ENCODE results near the gene PXMP2. TPM values are rescaled to one million over a fixed set of nuclear protein-coding genes. Genes with fewer than 3 reads are reported as not detected.

Gene PXMP2
- total and polyA plus RNA-seq, 9 donors, result 17.7 to 28.9 (median 23.2) TPM

DNA sequence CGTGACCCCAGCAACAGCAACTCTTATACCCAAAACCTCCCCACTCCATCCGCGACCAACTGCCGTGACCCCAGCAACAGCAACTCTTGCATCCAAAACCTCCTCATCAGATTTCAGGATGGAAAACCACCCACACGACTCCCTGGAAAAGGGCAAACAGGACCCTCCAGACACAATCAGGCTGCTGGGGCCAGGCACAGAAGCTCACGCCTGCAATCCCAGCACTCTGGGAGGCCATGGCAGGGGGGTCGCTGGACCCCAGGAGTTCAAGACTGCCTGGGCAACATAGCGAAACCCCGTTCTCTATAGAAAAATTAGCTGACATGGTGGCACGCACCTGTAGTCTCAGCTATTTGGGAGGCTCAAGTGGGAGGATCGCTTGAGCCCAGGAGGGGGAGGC lies 43.0 kb downstream of the PXMP2 start:
- H3K4me3 ChIP-seq (ENCODE audit: low read length), result no peak overlapping the region
- DNase-seq, result no peak
- no peaks in the 10 kb centered on the region for H3K4me1 ChIP-seq (ENCODE audit: control insufficient read depth, insufficient read depth, low read length)
- no peaks in the 10 kb centered on the region for H3K27me3 ChIP-seq (ENCODE audit: control insufficient read depth, insufficient read depth, low read length)
- H3K9me3 ChIP-seq (replicated peaks; ENCODE audit: control insufficient read depth, low read depth, low read length), result no peaks in the 10 kb centered on the region
- H3K36me3 ChIP-seq (ENCODE audit: control insufficient read depth, insufficient read depth, low read length), result peaks cover 84% of the 10 kb centered on the region
- WGBS (ENCODE audit: insufficient coverage), result 90% methylated on average over 7 of the region's 11 CpGs
- H3K27ac ChIP-seq (ENCODE audit: low read length), result no peak overlapping the region

DNA sequence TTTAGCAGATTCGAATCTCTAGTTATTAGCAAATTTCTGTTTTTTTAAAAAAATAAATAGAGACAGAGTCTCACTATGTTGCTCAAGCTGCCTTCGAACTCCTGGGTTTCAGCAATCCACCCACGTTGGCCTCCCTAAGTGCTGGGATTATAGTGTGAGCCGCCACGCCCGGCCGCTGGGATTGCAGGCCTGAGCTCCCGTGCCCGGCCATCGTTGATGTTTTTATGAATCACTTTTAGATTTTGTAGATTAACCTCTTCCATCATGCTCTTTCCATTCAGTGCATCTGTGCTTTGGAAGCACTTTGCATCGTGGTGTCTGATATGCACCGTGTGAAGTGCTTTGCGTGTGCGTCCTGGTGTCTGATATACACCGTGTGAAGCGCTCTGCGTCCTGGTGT lies 44.2 kb downstream of the PXMP2 start:
- H3K9me3 ChIP-seq (replicated peaks; ENCODE audit: control insufficient read depth, low read depth, low read length), result no peaks in the 10 kb centered on the region
- 87% methylated on average over 10 of the region's 17 CpGs for WGBS (ENCODE audit: insufficient coverage)
- no peak for DNase-seq
- no peak overlapping the region for H3K27ac ChIP-seq (ENCODE audit: low read length)
- no peak overlapping the region for H3K4me3 ChIP-seq (ENCODE audit: low read length)
- H3K36me3 ChIP-seq (ENCODE audit: control insufficient read depth, insufficient read depth, low read length), result peaks cover 85% of the 10 kb centered on the region
- H3K27me3 ChIP-seq (ENCODE audit: control insufficient read depth, insufficient read depth, low read length), result no peaks in the 10 kb centered on the region
- no peaks in the 10 kb centered on the region for H3K4me1 ChIP-seq (ENCODE audit: control insufficient read depth, insufficient read depth, low read length)

DNA sequence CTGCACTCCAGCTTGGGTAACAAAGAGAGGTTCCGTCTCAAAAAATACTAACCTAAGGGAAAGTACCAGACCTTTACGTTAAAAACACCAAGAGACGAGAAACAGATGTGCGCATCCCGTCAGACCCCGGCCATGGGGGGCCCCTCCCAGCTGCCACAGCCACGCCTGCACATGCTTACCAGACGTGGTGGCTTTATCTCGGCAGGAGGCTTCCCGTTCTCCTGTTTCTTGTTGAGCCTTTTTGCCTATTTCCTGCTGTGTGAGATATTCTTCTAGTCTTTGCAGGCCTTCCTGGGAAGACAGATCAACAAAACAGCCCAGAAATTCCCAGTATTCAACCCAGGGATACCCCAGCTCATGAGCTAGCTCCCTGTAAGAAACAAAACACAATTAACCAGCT lies 46.8 kb downstream of the PXMP2 start:
- no peaks in the 10 kb centered on the region for H3K27me3 ChIP-seq (ENCODE audit: control insufficient read depth, insufficient read depth, low read length)
- peaks cover 81% of the 10 kb centered on the region for H3K36me3 ChIP-seq (ENCODE audit: control insufficient read depth, insufficient read depth, low read length)
- H3K4me1 ChIP-seq (ENCODE audit: control insufficient read depth, insufficient read depth, low read length), result no peaks in the 10 kb centered on the region
- no peak overlapping the region for H3K27ac ChIP-seq (ENCODE audit: low read length)
- no peak overlapping the region for H3K4me3 ChIP-seq (ENCODE audit: low read length)
- WGBS (ENCODE audit: insufficient coverage), result 65% methylated on average over 4 of the region's 10 CpGs
- H3K9me3 ChIP-seq (replicated peaks; ENCODE audit: control insufficient read depth, low read depth, low read length), result no peaks in the 10 kb centered on the region
- DNase-seq, result no peak

DNA sequence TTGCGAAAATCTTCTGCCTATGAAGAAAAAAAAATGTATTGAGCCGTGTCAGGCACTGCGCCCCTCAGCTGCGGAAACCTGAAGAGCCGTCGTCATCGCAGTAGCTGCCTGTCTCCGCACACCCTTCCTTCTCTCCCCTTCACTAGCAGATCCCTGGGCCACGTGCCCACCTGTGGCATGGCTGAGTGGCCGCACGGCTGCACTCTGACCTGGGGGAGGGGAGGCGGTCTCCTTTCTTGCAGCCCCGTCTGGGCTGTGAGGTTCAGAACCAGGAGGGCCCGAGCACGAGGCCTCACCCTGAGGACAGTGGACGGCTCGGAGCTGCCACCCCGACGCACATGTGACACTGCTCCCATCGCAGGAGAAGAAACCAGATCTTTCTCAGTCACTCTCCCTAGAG lies 48.1 kb downstream of the PXMP2 start:
- H3K36me3 ChIP-seq (ENCODE audit: control insufficient read depth, insufficient read depth, low read length), result peaks cover 81% of the 10 kb centered on the region

DNA sequence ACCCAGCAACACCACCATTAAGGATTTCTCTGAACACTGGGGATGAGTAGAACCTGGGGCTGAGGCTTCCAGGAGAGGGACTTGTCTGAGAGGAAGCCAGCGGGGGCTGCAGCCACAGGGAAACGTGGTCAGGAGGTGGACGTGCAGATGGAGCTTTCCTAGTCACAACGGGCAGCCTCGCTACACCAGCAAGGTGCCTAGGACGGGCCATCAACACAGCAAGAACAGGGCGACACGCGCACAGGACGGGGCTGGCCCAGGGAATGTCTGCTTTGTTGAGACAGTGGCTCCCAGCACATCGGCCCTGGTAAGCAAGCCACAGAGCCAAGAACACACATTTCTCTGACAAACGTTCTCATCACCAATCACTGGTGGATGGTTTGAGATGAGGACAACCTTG lies 49.0 kb downstream of the PXMP2 start:
- peaks cover 82% of the 10 kb centered on the region for H3K36me3 ChIP-seq (ENCODE audit: control insufficient read depth, insufficient read depth, low read length)
- H3K27ac ChIP-seq (ENCODE audit: low read length), result no peak overlapping the region
- H3K4me3 ChIP-seq (ENCODE audit: low read length), result no peak overlapping the region
- no peaks in the 10 kb centered on the region for H3K4me1 ChIP-seq (ENCODE audit: control insufficient read depth, insufficient read depth, low read length)
- no peaks in the 10 kb centered on the region for H3K27me3 ChIP-seq (ENCODE audit: control insufficient read depth, insufficient read depth, low read length)
- DNase-seq, result no peak
- H3K9me3 ChIP-seq (replicated peaks; ENCODE audit: control insufficient read depth, low read depth, low read length), result no peaks in the 10 kb centered on the region
- 89% methylated on average over 10 of the region's 12 CpGs for WGBS (ENCODE audit: insufficient coverage)

More for the DNA sequence above, 48.1 kb downstream of the PXMP2 start:
- Histone ChIP-seq H3K9me3 (replicated peaks; ENCODE audit: control insufficient read depth, low read depth, low read length) (no peaks in the 10 kb centered on the region), H3K4me1 (ENCODE audit: control insufficient read depth, insufficient read depth, low read length) (no peaks in the 10 kb centered on the region), H3K4me3 (ENCODE audit: low read length) (no peak overlapping the region), H3K27me3 (ENCODE audit: control insufficient read depth, insufficient read depth, low read length) (no peaks in the 10 kb centered on the region), H3K27ac (ENCODE audit: low read length) (no peak overlapping the region)
- WGBS (ENCODE audit: insufficient coverage), result 73% methylated on average over 19 of the region's 20 CpGs
- DNase-seq, result no peak

DNA sequence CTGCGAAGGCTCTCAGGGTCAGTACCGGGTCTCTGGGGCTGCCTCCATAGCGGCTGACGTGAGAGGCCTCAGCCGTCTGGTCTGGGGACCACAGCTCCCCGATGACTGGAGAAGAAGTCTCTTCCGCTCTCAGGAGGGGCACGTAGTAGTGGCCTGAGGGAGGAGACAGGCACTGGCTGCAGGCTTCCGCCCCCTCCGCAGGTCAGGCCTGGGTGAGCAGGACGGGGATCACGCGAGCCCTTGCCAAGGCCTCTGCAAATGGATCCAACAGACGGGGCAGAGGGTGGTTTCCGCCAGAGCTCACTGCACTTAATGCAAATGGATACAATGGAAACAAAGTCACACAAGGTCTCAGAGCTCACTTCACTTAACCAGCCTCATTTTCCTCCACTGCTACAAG lies 49.5 kb downstream of the PXMP2 start:
- H3K9me3 ChIP-seq (replicated peaks; ENCODE audit: control insufficient read depth, low read depth, low read length), result no peaks in the 10 kb centered on the region
- H3K27me3 ChIP-seq (ENCODE audit: control insufficient read depth, insufficient read depth, low read length), result no peaks in the 10 kb centered on the region
- H3K4me3 ChIP-seq (ENCODE audit: low read length), result no peak overlapping the region
- no peaks in the 10 kb centered on the region for H3K4me1 ChIP-seq (ENCODE audit: control insufficient read depth, insufficient read depth, low read length)
- WGBS (ENCODE audit: insufficient coverage), result 82% methylated on average over 10 of the region's 15 CpGs
- peaks cover 79% of the 10 kb centered on the region for H3K36me3 ChIP-seq (ENCODE audit: control insufficient read depth, insufficient read depth, low read length)
- no peak overlapping the region for H3K27ac ChIP-seq (ENCODE audit: low read length)
- peak; percentile 14 for DNase-seq

DNA sequence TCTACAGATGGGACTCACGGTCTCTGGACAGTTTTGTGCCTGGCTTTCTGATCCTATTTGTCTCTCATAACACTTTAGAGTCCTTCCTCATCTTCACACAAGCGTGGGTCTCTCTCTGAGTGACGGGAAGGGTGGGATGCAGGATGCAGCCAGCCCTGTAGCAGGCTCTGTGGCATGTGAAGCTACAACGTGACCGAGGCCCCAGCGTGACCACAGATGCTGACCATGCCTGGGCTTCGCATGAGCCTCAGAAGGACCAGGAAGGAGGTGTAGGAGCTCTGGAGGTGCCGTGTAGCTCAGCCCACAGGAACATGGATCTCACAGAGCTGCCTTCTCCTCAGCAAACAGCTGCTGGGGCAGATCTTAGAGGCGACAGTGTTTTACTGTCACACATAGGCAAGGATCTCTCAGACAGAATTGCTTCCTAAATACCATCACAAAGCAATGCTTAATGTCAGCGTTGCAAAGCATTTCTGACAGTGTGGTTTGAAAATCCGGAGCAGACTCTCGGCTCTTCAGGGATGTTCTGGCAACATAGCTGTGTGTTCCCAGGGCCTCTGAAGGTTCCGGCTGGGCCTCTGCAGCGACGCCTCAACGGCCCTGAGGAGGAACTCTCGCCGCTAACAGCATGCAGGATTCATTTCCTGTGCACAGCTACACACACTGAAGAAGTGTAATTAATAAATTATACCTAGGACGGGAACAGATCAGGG lies 52.4 kb downstream of the PXMP2 start:
- Histone ChIP-seq H3K9me3 (replicated peaks; ENCODE audit: control insufficient read depth, low read depth, low read length) (no peaks in the 10 kb centered on the region), H3K4me3 (ENCODE audit: low read length) (no peak overlapping the region), H3K27me3 (ENCODE audit: control insufficient read depth, insufficient read depth, low read length) (no peaks in the 10 kb centered on the region), H3K27ac (ENCODE audit: low read length) (no peak overlapping the region), H3K36me3 (ENCODE audit: control insufficient read depth, insufficient read depth, low read length) (peaks cover 79% of the 10 kb centered on the region), H3K4me1 (ENCODE audit: control insufficient read depth, insufficient read depth, low read length) (no peaks in the 10 kb centered on the region)
- DNase-seq, result no peak
- 89% methylated on average over 12 of the region's 19 CpGs for WGBS (ENCODE audit: insufficient coverage)

DNA sequence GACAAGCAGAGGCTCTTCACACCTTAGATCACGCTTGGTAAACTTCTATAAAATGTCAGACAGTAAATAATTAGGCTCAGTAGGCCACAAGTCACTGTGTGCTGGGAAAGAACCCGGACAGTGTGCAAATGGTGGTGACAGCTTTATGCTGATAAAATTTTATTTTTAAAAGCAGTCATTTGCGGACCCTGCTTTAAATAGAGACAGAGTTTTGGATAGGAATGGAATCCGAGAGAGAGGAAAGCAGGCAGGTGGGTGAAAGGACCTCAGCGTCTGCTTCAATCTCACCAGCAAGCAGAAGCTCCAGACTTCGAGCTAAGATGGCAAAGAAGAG lies 52.9 kb downstream of the PXMP2 start:
- Histone ChIP-seq H3K27me3 (ENCODE audit: control insufficient read depth, insufficient read depth, low read length) (no peaks in the 10 kb centered on the region), H3K36me3 (ENCODE audit: control insufficient read depth, insufficient read depth, low read length) (peaks cover 79% of the 10 kb centered on the region), H3K4me1 (ENCODE audit: control insufficient read depth, insufficient read depth, low read length) (no peaks in the 10 kb centered on the region), H3K4me3 (ENCODE audit: low read length) (no peak overlapping the region), H3K9me3 (replicated peaks; ENCODE audit: control insufficient read depth, low read depth, low read length) (no peaks in the 10 kb centered on the region), H3K27ac (ENCODE audit: low read length) (no peak overlapping the region)
- DNase-seq, result no peak
- WGBS (ENCODE audit: insufficient coverage), result 91% methylated on average over 4 of the region's 6 CpGs

DNA sequence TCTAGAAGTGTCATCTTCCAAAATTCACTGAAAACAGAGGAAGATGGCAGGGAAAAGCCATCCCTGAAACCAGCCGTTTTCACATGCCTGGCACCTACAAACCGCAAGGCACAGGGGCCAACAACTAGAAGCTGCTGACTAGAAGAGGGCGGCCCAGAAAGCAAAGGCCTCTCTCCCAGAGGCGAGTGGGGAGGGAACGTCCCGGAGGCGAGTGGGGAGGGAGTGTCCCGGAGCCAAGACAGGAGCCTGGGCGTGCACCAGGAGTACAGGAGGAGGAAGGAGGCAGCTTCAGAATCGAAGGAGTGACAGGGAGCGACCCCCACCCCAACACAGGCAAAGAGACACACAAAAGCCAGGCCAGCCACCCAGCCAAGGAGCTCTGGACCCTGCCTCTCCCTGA lies 53.3 kb downstream of the PXMP2 start:
- 84% methylated on average over 3 of the region's 11 CpGs for WGBS (ENCODE audit: insufficient coverage)
- DNase-seq, result no peak
- H3K36me3 ChIP-seq (ENCODE audit: control insufficient read depth, insufficient read depth, low read length), result peaks cover 79% of the 10 kb centered on the region

DNA sequence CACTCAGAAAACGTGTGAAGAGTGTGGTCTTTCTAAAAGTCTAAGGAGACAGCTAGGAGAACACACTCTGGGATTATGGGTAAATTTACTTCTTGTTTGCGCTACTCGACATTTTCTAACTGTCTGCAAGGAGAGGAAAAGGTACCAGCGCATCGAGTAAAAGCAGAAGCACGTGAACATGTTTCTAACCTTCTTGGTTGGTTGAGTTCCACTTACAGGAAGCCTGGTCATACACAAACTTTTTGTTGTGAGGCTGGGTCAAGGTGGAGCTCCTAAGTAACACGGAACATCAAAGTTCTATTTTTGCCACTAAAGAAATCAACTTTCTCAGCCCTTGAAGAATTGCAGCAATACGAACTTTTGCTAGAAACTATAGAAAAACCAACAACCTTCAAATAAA lies 54.2 kb downstream of the PXMP2 start:
- Histone ChIP-seq H3K27me3 (ENCODE audit: control insufficient read depth, insufficient read depth, low read length) (no peaks in the 10 kb centered on the region), H3K9me3 (replicated peaks; ENCODE audit: control insufficient read depth, low read depth, low read length) (no peaks in the 10 kb centered on the region), H3K4me1 (ENCODE audit: control insufficient read depth, insufficient read depth, low read length) (no peaks in the 10 kb centered on the region), H3K36me3 (ENCODE audit: control insufficient read depth, insufficient read depth, low read length) (peaks cover 81% of the 10 kb centered on the region), H3K4me3 (ENCODE audit: low read length) (no peak overlapping the region), H3K27ac (ENCODE audit: low read length) (no peak overlapping the region)
- DNase-seq, result no peak
- 93% methylated on average over 2 of the region's 8 CpGs for WGBS (ENCODE audit: insufficient coverage)

More for the DNA sequence above, 53.3 kb downstream of the PXMP2 start:
- no peaks in the 10 kb centered on the region for H3K4me1 ChIP-seq (ENCODE audit: control insufficient read depth, insufficient read depth, low read length)
- H3K9me3 ChIP-seq (replicated peaks; ENCODE audit: control insufficient read depth, low read depth, low read length), result no peaks in the 10 kb centered on the region
- no peaks in the 10 kb centered on the region for H3K27me3 ChIP-seq (ENCODE audit: control insufficient read depth, insufficient read depth, low read length)
- H3K4me3 ChIP-seq (ENCODE audit: low read length), result no peak overlapping the region
- H3K27ac ChIP-seq (ENCODE audit: low read length), result no peak overlapping the region

DNA sequence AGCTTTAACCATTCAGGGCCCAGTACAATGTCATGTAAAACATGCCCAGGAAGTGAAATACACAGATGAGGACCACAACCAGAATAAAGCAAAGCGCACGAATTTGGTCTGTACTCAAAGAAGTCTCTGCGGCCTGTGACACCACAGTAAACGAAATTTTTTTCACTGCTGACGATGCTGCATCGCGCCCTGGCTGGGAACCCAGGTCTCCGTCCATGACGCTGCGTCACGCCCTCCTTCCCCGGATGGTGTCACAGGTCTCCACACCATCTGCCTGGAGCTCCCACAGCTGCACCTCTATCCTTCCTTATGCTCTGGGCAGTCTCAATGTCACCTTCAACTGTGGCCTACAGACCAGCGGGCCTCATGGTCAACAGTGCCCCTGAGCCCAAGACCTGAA lies 56.4 kb downstream of the PXMP2 start:
- H3K36me3 ChIP-seq (ENCODE audit: control insufficient read depth, insufficient read depth, low read length), result peaks cover 85% of the 10 kb centered on the region
- WGBS (ENCODE audit: insufficient coverage), result 94% methylated on average over 13 of the region's 13 CpGs
- H3K27ac ChIP-seq (ENCODE audit: low read length), result no peak overlapping the region
- H3K9me3 ChIP-seq (replicated peaks; ENCODE audit: control insufficient read depth, low read depth, low read length), result no peaks in the 10 kb centered on the region
- H3K27me3 ChIP-seq (ENCODE audit: control insufficient read depth, insufficient read depth, low read length), result no peaks in the 10 kb centered on the region
- H3K4me1 ChIP-seq (ENCODE audit: control insufficient read depth, insufficient read depth, low read length), result no peaks in the 10 kb centered on the region
- DNase-seq, result no peak
- no peak overlapping the region for H3K4me3 ChIP-seq (ENCODE audit: low read length)

All from muscle of leg (tissue), 11 donors.